GM23248 (cell line): ENCODE results near the gene CCDC167. TPM values are rescaled to one million over a fixed set of nuclear protein-coding genes. Genes with fewer than 3 reads are reported as not detected.

Experiments
- DNase-seq: peaks from one replicate; pipeline ENCODE4 v3.0.0-alpha.2; 2015
- H2AFZ ChIP-seq: fragments of 200-600 bp; sonication (generic); 2 replicates; pipeline ENCODE4 v1.6.1; 2016; ENCODE audit warnings: antibody characterized with exemption
- H3F3A ChIP-seq: fragments of 200-600 bp; sonication (generic); 2 replicates; pipeline ENCODE4 v1.6.1; 2016; ENCODE audit warnings: mild to moderate bottlenecking, antibody characterized with exemption, mixed run types; ENCODE audit not compliant: insufficient read depth
- H3K27ac ChIP-seq: fragments of 200-600 bp; sonication (generic); 2 replicates; pipeline ENCODE4 v1.5.1; 2016; ENCODE audit warnings: mild to moderate bottlenecking
- H3K27me3 ChIP-seq: fragments of 200-600 bp; sonication (generic); replicated peaks from 2 replicates; pipeline ENCODE4 v1.6.1; 2016; ENCODE audit warnings: mild to moderate bottlenecking; ENCODE audit not compliant: insufficient read depth
- H3K36me3 ChIP-seq: fragments of 200-600 bp; sonication (generic); 2 replicates; pipeline ENCODE4 v1.6.1; 2016; ENCODE audit warnings: low read depth, mild to moderate bottlenecking
- H3K4me1 ChIP-seq: fragments of 200-600 bp; sonication (generic); 2 replicates; pipeline ENCODE4 v1.6.1; 2016; ENCODE audit warnings: mild to moderate bottlenecking; ENCODE audit not compliant: insufficient read depth
- H3K4me2 ChIP-seq: fragments of 200-600 bp; sonication (generic); one replicate; pipeline ENCODE4 v1.6.1; 2016; ENCODE audit warnings: mild to moderate bottlenecking; ENCODE audit not compliant: unreplicated experiment
- H3K4me3 ChIP-seq: fragments of 200-600 bp; sonication (generic); 2 replicates; pipeline ENCODE4 v1.5.1; 2016; ENCODE audit warnings: mild to moderate bottlenecking
- H3K79me2 ChIP-seq: fragments of 200-600 bp; sonication (generic); 2 replicates; pipeline ENCODE4 v1.6.1; 2016; ENCODE audit warnings: mild to moderate bottlenecking; ENCODE audit not compliant: insufficient read depth
- H3K9ac ChIP-seq: fragments of 200-600 bp; sonication (generic); 2 replicates; pipeline ENCODE4 v1.6.1; 2016; ENCODE audit warnings: mild to moderate bottlenecking
- H3K9me2 ChIP-seq: fragments of 200-600 bp; sonication (generic); 2 replicates; pipeline ENCODE4 v1.6.1; 2016; ENCODE audit warnings: mixed run types, mild to moderate bottlenecking, moderate library complexity; ENCODE audit not compliant: insufficient read depth
- H3K9me3 ChIP-seq: fragments of 200-600 bp; sonication (generic); one replicate; pipeline ENCODE4 v1.6.1; 2017; ENCODE audit warnings: low read depth
- H4K20me1 ChIP-seq: fragments of 200-600 bp; sonication (generic); 2 replicates; pipeline ENCODE4 v1.6.0; 2016; ENCODE audit not compliant: insufficient read depth
- EZH2 ChIP-seq: fragments of 200-600 bp; sonication (generic); IDR thresholded peaks from 2 replicates; pipeline ENCODE4 v1.6.1; 2018; ENCODE audit warnings: antibody characterized with exemption, mild to moderate bottlenecking; ENCODE audit not compliant: insufficient read depth, poor library complexity, severe bottlenecking
- EZH2phosphoT487 ChIP-seq: fragments of 200-600 bp; sonication (generic); IDR thresholded peaks from 2 replicates; pipeline ENCODE4 v1.6.1; 2018; ENCODE audit warnings: antibody characterized with exemption, moderate library complexity, mild to moderate bottlenecking, low read depth; ENCODE audit not compliant: insufficient read depth
- WGBS, 2 experiments: methylation state at CpG; one replicate each; pipeline ENCODE4 v1.1.6; 2015 to 2017; ENCODE audit warnings: low lambda C conversion rate in 2 of 2, low coverage in 1 of 2; ENCODE audit errors: missing lambda C conversion rate in 2 of 2; 5-methylcytosine and 5-hydroxymethylcytosine counted together
- in situ Hi-C: fragments of 300-500 bp; cut with MboI; formaldehyde crosslinking; loops from 2 replicates; pipeline ENCODE4 v1.15.0; 2020
- polyA plus RNA-seq: library from polyadenylated mRNA; unstranded; fragments of >200 nt; fragmentation: Nextera tagmentation; extraction: Ambion mirVana; gene quantifications from 2 replicates; pipeline ENCODE4 v1.2.1, GENCODE V29; 2016
- total RNA-seq: library from RNA; depleted of rRNA; stranded (reverse); fragments of >200 nt; shearing (Covaris generic); gene quantifications from 2 replicates; pipeline ENCODE4 v1.2.3, GENCODE V29; 2014; rRNA removed

Gene CCDC167
- total RNA-seq = 35.8 and 41.2 TPM in 2 replicates
- polyA plus RNA-seq = 48.1 and 51.0 TPM in 2 replicates

- Histone ChIP-seq H3K4me3 (peak within 1 kb of the TSS; percentile 83), H3K4me1 (no peaks in the 10 kb centered on the region), H3K79me2 (no peaks in the 10 kb centered on the region), H3K4me2 (peak within 1 kb of the TSS; percentile 88), H3K9me2 (no peaks in the 10 kb centered on the region), H3K9ac (peak within 1 kb of the TSS; percentile 82), H3K36me3 (no peaks in the 10 kb centered on the region), H4K20me1 (no peaks in the 10 kb centered on the region), H3K9me3 (no peaks in the 10 kb centered on the region), H3K27ac (no peak within 1 kb of the TSS), H3K27me3 (0 out of 2 replicates have a peak, but pooled peaks cover 3% of the 10 kb centered on the region), H2AFZ (peak within 1 kb of the TSS; percentile 96), H3F3A (no peaks in the 10 kb centered on the region)
- TF ChIP-seq EZH2 (no peak), EZH2phosphoT487 (no peak)
- WGBS, 2 experiments = 3 to 4% methylated on average over 38 of the region's 38 CpGs
- in situ Hi-C loops = no loop called here
- DNase-seq = peak; percentile 99
Observed at GRCh38 chr6:37499433-37500293, at the start of gene CCDC167. Gene CCDC167, minus strand, starts transcription at chr6:37499893. Its CDS starts 30 bp downstream, at chr6:37499863.

GRCh38 chr6:37549154-37549553 lies 49.5 kb upstream of the CCDC167 start:
- no peaks in the 10 kb centered on the region for H3K36me3 ChIP-seq
- H2AFZ ChIP-seq = no peak overlapping the region
- H3K4me3 ChIP-seq = no peak overlapping the region
- peaks cover 9% of the 10 kb centered on the region for H3F3A ChIP-seq
- in situ Hi-C loops = no loop called here
- no peaks in the 10 kb centered on the region for H3K79me2 ChIP-seq
- peaks cover 15% of the 10 kb centered on the region for H3K4me1 ChIP-seq
- no peaks in the 10 kb centered on the region for H3K9me2 ChIP-seq
- DNase-seq = no peak
- H3K27me3 ChIP-seq = no peaks in the 10 kb centered on the region
- H3K27ac ChIP-seq = no peak overlapping the region
- WGBS, 2 experiments = 68 to 75% methylated on average over 7 of the region's 7 CpGs
- no peak overlapping the region for H3K4me2 ChIP-seq
- TF ChIP-seq EZH2phosphoT487 (no peak), EZH2 (no peak)
- no peak overlapping the region for H3K9ac ChIP-seq
- no peaks in the 10 kb centered on the region for H4K20me1 ChIP-seq
- H3K9me3 ChIP-seq = no peaks in the 10 kb centered on the region

- H3K9ac ChIP-seq = no peak overlapping the region
- no peaks in the 10 kb centered on the region for H4K20me1 ChIP-seq
- WGBS, 2 experiments = 70 to 79% methylated on average over 8 of the region's 8 CpGs
- peaks cover 4% of the 10 kb centered on the region; the same call in 1 of the 2 replicates for H3F3A ChIP-seq
- no peaks in the 10 kb centered on the region for H3K9me3 ChIP-seq
- in situ Hi-C loops = no loop called here
- H3K79me2 ChIP-seq = no peaks in the 10 kb centered on the region
- H3K27ac ChIP-seq = no peak overlapping the region
- H3K27me3 ChIP-seq = no peaks in the 10 kb centered on the region
- H3K4me3 ChIP-seq = no peak overlapping the region
- no peak overlapping the region for H2AFZ ChIP-seq
- no peak overlapping the region for H3K4me2 ChIP-seq
- TF ChIP-seq EZH2 = no peak
- no peak for TF ChIP-seq EZH2phosphoT487
- no peaks in the 10 kb centered on the region for H3K9me2 ChIP-seq
- DNase-seq = peak; percentile 56
- peaks cover 6% of the 10 kb centered on the region for H3K4me1 ChIP-seq
- no peaks in the 10 kb centered on the region for H3K36me3 ChIP-seq
Observed at GRCh38 chr6:37548067-37548674, 48.5 kb upstream of the CCDC167 start.

- Histone ChIP-seq H3K27me3 (no peaks in the 10 kb centered on the region), H3K4me3 (no peak overlapping the region), H3K9me2 (no peaks in the 10 kb centered on the region), H3K4me2 (no peak overlapping the region), H3F3A (no peaks in the 10 kb centered on the region), H2AFZ (no peak overlapping the region), H3K36me3 (no peaks in the 10 kb centered on the region), H3K4me1 (0 out of 2 replicates have a peak, but pooled peaks cover under 1% of the 10 kb centered on the region), H3K79me2 (no peaks in the 10 kb centered on the region), H4K20me1 (no peaks in the 10 kb centered on the region), H3K27ac (no peak overlapping the region), H3K9me3 (no peaks in the 10 kb centered on the region), H3K9ac (no peak overlapping the region)
- TF ChIP-seq EZH2 (no peak), EZH2phosphoT487 (no peak)
- 58 to 59% methylated on average over 8 of the region's 8 CpGs for WGBS, 2 experiments
- peak; percentile 53 for DNase-seq
- in situ Hi-C loops = no loop called here
Observed at GRCh38 chr6:37547564-37548061, 47.9 kb upstream of the CCDC167 start.
